Measurements from ENCODE around the gene SNX33. TPM values are rescaled to one million over a fixed set of nuclear protein-coding genes. Genes with fewer than 3 reads are reported as not detected.
A peak's percentile ranks its signal among the peaks of the same experiment; 100 is the strongest.

SNX33 gene
- total and polyA plus RNA-seq, 2 experiments from 2014 or later: 17.8 to 21.8 TPM

DNA sequence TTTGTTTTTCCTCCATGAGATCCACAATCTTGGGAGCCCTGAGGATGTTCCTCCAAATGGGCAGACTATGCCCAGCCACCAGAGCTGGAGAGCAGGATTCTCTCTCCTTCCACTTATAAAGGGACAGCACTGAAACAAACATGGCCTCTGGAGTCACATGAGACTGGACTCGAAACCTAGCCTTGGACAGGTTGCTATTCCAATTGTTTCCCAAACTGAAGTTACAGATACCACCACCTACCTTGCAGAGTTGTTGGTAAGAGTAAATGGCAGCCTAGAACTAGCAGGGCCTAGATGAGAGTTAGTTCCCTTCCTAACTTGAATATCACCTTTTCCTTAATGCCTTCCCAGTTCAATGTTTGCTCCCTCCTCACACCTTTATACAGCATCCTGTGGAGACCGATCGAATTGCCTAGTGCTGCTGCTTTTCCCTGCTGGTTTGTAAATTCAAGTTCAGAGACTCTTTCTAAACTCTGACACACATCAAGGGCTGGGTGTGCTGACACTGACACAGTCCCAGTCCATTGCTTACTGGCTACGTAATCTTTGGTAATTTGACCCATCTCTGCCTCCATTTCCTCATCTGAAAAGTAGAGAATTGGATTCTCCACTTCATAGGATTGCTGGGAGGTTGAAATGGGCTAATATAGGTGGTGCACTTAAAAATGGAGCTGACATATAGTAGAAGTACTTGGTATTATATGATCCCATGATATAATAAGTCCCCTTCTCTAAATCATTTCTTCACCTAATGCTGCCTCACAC, 10.3 kb upstream of the SNX33 start:
- Histone ChIP-seq H3K36me3 (replicated peaks; ENCODE audit: insufficient read depth, low read depth) (no peaks in the 10 kb centered on the region), H4K20me1 (ENCODE audit: insufficient read depth, poor library complexity, severe bottlenecking) (peaks cover 6% of the 10 kb centered on the region), H3K9me2 (replicated peaks; ENCODE audit: insufficient read depth) (no peaks in the 10 kb centered on the region), H3K27me3 (no peaks in the 10 kb centered on the region), H3K4me1 (ENCODE audit: insufficient read depth) (peaks cover 13% of the 10 kb centered on the region), H3K9me3 (ENCODE audit: low read depth) (no peaks in the 10 kb centered on the region), H3K27ac (peak overlapping the region; percentile 17), H3K4me3 (no peak overlapping the region), H3K79me2 (peaks cover 38% of the 10 kb centered on the region), H3K4me2 (peak overlapping the region; percentile 89), H2AFZ (no peak overlapping the region)
- TF ChIP-seq, protein P1, sequence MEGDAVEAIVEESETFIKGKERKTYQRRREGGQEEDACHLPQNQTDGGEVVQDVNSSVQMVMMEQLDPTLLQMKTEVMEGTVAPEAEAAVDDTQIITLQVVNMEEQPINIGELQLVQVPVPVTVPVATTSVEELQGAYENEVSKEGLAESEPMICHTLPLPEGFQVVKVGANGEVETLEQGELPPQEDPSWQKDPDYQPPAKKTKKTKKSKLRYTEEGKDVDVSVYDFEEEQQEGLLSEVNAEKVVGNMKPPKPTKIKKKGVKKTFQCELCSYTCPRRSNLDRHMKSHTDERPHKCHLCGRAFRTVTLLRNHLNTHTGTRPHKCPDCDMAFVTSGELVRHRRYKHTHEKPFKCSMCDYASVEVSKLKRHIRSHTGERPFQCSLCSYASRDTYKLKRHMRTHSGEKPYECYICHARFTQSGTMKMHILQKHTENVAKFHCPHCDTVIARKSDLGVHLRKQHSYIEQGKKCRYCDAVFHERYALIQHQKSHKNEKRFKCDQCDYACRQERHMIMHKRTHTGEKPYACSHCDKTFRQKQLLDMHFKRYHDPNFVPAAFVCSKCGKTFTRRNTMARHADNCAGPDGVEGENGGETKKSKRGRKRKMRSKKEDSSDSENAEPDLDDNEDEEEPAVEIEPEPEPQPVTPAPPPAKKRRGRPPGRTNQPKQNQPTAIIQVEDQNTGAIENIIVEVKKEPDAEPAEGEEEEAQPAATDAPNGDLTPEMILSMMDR (IDR thresholded peaks at IDR 0.05; ENCODE audit: poor library complexity): no peak
- TF ChIP-seq EZH2phosphoT487 (IDR thresholded peaks at IDR 0.05; ENCODE audit: low read depth, severe bottlenecking, unreplicated experiment): no peak
- WGBS (ENCODE audit: low lambda C conversion rate, missing lambda C conversion rate): 85% methylated on average over 4 of the region's 4 CpGs
- DNase-seq (ENCODE audit: low spot score): no peak

DNA sequence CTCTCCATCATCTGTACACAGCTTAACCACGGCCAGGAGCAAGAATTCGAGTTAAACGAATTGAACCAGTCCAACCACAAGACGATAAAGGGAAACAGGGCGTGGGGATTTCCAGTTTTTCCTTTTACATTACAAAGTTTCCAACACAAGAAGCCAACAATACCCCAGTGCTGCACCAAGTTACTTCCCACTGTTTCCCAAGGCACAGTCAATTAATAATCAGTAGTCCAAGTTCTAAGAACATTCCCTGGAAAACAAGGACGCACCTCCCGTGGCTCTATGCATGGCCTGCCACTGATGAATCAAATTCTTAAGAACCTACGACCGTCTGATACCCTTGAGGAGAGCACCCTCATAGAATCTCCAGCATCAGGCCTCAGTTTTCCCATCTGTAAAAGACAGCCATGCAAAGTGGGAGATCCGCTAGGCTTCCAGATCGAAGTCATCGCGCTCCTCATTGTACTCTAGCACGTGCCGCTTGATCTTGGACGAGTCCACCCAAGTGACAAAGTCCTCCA, 8.5 kb upstream of the SNX33 start:
- Histone ChIP-seq H3K9me3 (ENCODE audit: low read depth) (no peaks in the 10 kb centered on the region), H2AFZ (peak overlapping the region; percentile 51), H3K9me2 (replicated peaks; ENCODE audit: insufficient read depth) (no peaks in the 10 kb centered on the region), H4K20me1 (ENCODE audit: insufficient read depth, poor library complexity, severe bottlenecking) (peaks cover 6% of the 10 kb centered on the region), H3K36me3 (replicated peaks; ENCODE audit: insufficient read depth, low read depth) (no peaks in the 10 kb centered on the region), H3K4me1 (ENCODE audit: insufficient read depth) (peaks cover 13% of the 10 kb centered on the region), H3K27me3 (no peaks in the 10 kb centered on the region), H3K79me2 (peaks cover 38% of the 10 kb centered on the region), H3K4me3 (peak overlapping the region; percentile 51), H3K27ac (peak overlapping the region; percentile 93), H3K4me2 (peak overlapping the region; percentile 89)
- DNase-seq (ENCODE audit: low spot score): no peak
- under 1% methylated on average over 16 of the region's 16 CpGs for WGBS (ENCODE audit: low lambda C conversion rate, missing lambda C conversion rate)
- TF ChIP-seq, protein P1 (IDR thresholded peaks at IDR 0.05; ENCODE audit: poor library complexity): no peak
- TF ChIP-seq EZH2 (IDR thresholded peaks at IDR 0.05; ENCODE audit: borderline replicate concordance) (no peak), EZH2phosphoT487 (IDR thresholded peaks at IDR 0.05; ENCODE audit: low read depth, severe bottlenecking, unreplicated experiment) (no peak)

DNA sequence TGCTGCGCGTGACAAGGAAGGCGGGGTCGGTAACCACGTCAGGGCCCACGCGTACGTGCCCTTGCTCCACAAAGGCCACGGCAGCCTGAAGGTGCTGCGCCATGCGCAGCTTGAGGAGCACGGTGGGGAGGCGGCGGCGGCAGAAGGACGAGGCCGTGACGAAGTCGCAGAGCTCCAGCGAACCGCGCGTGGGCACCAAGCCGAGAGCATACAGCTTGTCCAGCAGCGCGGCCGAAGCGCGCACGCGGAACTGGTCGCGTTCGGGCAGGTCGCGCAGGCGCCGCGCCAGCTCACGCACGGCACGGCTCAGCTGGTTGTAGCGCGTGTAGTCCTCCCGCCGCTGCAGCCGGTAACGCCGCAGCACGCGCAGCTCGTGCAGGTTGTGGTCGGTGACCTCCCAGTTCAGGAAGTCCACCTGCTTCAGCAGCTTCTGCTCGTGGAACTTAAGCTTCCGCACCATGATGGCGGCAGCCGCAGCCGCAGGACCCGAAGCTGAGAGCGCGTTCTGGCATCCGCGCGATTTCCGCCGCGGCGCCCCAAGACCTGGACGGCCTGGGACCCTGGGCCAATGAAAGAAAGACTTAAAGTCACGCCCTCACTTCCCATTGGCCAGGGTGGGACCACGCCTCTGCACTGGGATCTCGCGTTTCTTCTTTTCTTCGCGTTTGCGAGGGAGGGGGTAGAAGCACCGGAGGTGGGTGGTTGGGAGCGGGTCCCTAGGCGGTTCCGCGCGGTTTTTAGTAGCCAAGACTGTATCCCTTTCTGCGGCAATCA, 7.8 kb upstream of the SNX33 start, which contains the start of gene IMP3:
IMP3 (minus strand) TSS at position 516 of the 774 bp plus-strand sequence; CDS start at position 460, 56 bp downstream.
- under 1% methylated on average over 83 of the region's 83 CpGs for WGBS (ENCODE audit: low lambda C conversion rate, missing lambda C conversion rate)
- Histone ChIP-seq H4K20me1 (ENCODE audit: insufficient read depth, poor library complexity, severe bottlenecking) (peaks cover 6% of the 10 kb centered on the region), H3K4me2 (peak within 1 kb of the TSS; percentile 89), H3K9me2 (replicated peaks; ENCODE audit: insufficient read depth) (no peaks in the 10 kb centered on the region), H2AFZ (peak within 1 kb of the TSS; percentile 60), H3K36me3 (replicated peaks; ENCODE audit: insufficient read depth, low read depth) (no peaks in the 10 kb centered on the region), H3K4me1 (ENCODE audit: insufficient read depth) (peaks cover 13% of the 10 kb centered on the region), H3K79me2 (peaks cover 39% of the 10 kb centered on the region), H3K27ac (peak within 1 kb of the TSS; percentile 93), H3K9me3 (ENCODE audit: low read depth) (no peaks in the 10 kb centered on the region), H3K27me3 (no peaks in the 10 kb centered on the region), H3K4me3 (peak within 1 kb of the TSS; percentile 51)
- TF ChIP-seq, protein P1 (IDR thresholded peaks at IDR 0.05; ENCODE audit: poor library complexity): no peak
- no peak for TF ChIP-seq EZH2phosphoT487 (IDR thresholded peaks at IDR 0.05; ENCODE audit: low read depth, severe bottlenecking, unreplicated experiment)
- DNase-seq (ENCODE audit: low spot score): peak; percentile 98

All from hepatocyte (in vitro differentiated cells).